Activated CD8-positive, alpha-beta memory T cell treated with anti-CD3 and anti-CD28 coated beads, Interleukin-2, amount 50 U/mL, for 24 hours (primary cell): ENCODE results near the gene AHDC1.

ENCODE experiments used
- DNase-seq: peaks from one replicate; pipeline ENCODE4 v3.0.0-alpha.2; 2020; ENCODE audit errors: extremely low read depth

AHDC1 gene

DNA sequence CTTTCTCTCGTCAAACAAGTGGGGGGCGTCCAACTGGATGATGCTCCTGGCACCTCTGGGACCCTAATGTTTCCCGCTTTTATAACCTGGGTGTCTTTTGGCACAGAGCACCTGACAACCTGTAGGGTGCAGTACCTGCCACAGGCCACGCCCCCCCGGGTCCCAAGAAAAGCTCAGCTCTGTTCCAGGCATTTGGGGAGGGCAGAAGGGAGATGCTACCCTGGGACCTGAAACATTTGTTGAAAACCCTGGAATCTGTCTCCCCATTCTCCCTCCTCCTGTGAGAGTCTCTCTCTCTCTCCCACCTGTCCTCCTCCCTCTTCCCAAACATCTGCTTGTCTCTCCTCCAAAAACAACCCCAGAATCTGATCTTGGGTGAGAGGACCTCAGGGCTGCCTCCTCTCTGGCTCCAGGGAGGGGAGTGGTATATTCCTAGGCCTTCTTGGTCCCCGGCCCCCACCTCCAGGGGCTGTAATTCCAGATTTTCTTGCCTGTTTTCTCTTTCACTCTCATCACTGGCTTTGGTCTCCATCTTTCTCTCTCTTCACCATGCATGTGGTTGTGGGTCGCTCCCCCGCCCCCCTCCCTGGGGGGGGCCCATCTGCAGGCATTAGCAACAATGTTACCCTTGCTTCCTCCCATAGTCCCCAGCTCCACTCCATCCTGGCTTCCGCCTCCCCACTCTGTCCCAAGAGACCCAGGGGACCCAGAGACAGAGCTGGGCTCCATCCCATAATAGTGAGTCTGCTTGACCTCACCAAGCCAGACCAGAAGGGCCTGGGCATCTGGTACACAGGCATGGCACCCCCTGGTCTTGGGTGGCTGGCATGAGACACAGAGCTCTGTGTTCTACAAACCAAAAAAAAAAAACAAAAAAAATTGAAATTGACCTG lies 4.1 kb downstream of the AHDC1 start:
- DNase-seq = no peak

DNA sequence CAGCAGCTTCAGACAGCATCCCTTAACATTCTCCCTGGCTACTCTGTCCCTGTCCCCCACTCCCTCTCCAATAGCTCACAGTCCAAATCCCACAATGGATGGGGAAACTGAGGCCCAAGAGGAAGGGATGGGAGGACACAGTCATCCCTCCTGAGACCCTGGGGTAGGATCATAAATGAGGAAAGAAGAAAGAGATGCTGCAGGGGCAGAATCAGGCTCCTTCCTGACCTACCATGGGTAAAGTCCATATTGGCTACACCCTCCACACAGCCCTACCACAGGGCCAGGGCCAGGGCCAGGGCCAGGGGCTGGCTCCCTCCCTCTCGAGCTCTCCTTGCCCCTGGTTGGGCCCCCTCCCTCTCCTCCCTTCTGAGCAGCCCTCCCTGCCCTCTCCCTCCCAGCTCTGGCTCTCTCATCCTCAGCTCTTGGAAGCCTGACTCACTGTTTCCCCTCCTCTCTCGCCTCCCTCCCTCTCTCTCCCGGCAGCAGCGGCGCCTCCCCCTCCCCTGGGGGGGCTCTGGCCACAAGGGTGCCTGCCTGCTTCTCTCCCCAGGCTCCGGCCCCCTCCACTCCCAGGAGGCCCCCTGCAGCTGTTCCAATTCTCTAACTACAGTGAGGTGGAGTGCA lies 4.9 kb downstream of the AHDC1 start:
- no peak for DNase-seq

DNA sequence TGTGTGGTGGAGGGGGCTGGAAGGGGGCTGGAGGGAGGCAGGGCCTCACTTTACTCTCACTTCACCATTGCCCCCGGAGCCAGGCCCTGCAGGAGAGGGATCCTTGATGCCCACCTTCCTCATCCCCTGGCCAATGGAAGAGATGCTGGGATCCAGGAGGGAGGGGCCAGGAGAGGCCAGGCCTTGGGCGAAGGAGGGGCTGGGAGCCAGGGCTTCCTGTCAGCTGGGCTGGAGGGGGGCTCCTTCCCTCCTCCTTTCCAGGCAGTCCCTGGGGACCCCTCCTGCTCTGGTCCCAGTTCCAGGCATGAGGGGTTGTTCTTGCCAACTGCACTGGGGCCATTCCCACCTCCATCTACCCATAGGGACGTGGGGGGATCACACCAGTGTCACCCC lies 5.7 kb downstream of the AHDC1 start:
- no peak for DNase-seq

DNA sequence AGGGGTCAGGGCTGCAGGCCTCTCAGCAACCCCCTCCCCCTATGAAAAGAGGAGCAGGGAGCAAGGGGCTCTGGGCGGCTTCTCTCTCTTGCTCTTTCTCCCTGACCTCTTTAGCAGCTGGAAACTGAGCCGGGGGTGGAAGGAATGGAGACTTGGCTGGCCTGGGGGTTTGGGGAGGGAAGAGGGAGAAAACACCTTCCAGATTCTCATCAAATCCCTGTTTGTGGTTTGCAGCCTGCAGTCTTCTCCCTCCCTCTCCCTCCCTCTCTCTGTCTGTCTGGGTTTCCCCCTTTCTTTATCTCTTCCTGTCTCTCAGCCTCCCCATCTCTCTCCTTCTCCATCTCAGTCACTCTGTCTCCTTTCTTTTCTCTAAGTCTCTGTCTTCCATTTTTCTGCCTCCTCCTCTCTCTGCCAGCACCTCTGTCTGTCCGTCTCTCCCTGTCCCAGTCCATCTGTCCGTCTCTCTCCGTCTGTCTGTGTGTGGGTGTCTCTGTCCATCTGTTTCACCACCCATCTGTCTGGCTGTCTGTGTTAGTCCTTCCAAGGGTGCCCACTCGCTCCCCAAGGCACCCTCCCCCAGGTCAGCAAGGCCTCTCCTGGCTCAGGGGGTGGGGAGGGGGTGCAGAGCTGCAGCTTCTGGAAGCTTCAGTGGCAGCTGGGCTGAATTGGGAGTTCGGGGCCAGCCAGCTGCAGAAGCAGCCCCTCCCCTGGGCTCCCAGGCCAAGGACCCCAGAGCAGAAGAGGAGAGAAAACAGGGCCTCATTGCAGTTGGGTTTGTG lies 6.2 kb downstream of the AHDC1 start:
- DNase-seq = no peak

DNA sequence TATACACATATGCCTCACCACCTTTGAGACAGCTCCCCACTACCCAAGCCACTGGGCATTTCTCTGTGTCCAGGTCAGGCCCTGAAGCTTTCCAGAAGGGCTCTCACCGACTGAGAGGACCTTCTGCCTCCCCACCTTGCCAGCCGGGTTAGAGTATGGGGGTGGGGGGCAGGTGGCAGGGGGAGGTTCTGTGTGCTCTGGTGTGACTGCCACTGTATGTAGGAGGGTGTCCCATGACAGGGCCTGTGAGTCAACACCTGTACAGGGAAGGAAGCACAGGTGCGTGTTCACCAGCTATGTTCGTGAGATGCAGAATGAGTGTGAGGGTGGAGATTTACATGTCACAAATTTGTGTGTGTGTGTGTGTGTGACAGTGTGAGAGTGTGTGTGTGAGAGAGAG lies 7.0 kb downstream of the AHDC1 start:
- no peak for DNase-seq

DNA sequence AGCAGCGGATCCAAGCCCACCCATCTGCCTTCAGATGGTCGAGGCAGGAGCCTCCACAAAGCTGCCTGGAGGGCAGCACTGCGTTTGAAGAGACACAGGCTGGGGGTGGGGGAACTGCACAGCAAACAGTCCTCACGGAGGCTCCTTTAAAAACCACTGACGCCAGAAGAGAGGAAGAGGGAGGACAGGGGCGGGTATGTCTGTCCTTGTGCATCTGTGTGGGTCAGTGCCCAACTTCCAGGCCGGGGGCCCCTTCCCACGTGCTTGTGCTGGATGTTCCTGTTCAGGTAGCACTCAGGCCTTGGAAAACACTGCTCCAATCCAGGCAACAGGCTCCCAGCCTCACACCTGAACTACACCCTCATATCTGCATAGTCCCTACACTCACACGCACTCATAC lies 7.7 kb downstream of the AHDC1 start:
- no peak for DNase-seq

DNA sequence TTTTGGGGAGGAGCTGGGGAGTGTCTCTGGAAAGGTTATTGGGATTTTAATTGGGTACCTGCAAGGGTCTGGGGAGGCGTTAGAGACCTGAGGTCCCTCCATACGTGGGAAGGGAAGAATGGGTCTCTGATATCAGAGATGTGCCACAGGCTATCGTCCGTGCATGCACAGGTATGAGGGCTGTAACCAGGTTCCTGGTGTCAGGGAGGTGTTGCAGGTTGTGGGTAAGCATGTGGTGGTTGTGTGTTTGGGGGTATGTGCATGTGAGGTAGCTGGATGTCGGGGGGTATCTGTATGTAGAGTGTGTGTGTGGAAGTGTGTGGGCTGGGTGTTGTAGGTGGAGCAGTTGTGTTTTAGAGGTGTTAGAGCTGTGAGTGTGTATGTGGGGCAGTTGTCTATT lies 8.3 kb downstream of the AHDC1 start:
- DNase-seq = no peak

DNA sequence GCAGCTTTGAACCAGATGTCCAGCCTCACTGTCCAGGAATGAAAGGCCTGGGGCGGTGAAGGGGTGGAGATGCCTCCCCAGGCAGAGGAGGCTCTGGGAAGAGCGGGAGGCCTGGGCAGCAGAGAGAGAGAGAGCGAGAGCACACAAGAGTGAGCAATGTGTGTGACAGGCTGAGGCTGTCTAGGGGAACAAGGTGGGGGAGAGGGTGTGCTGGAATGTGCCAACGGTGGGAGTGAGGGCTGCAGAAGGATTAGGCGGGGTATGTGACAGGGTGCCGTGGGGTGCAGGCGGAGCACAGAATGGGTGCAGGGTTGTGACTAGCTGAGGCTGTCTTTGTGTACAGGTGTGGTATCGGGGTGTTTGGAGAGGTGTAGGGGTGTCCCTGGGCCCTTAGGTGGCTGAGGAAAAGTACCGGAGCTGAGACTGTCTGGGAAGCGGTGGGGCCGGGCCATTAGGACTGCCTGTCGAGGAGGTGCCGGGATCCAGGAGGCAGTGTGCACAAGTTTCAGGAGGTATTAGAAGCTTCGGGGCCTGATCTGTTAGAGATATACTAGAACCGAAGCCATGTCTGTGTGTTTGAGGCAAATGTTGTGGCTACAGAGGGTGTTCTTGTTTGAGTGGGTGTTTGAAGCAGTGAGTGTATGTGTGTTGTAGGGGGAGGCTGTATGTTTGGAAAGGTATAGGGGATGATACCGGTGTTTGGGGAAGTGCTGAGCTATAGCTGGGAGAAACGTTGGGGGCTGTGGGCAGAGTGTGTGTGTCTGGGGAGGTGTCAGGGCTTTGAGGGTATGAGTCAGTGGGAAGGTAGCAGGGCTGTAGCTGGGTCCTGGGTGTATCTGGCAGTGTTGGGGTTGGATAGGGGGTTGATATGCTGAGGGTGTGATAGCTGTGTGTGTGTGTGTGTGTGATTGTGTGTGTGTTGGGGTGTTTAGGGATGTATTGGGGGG lies 9.1 kb downstream of the AHDC1 start:
- DNase-seq = no peak

DNA sequence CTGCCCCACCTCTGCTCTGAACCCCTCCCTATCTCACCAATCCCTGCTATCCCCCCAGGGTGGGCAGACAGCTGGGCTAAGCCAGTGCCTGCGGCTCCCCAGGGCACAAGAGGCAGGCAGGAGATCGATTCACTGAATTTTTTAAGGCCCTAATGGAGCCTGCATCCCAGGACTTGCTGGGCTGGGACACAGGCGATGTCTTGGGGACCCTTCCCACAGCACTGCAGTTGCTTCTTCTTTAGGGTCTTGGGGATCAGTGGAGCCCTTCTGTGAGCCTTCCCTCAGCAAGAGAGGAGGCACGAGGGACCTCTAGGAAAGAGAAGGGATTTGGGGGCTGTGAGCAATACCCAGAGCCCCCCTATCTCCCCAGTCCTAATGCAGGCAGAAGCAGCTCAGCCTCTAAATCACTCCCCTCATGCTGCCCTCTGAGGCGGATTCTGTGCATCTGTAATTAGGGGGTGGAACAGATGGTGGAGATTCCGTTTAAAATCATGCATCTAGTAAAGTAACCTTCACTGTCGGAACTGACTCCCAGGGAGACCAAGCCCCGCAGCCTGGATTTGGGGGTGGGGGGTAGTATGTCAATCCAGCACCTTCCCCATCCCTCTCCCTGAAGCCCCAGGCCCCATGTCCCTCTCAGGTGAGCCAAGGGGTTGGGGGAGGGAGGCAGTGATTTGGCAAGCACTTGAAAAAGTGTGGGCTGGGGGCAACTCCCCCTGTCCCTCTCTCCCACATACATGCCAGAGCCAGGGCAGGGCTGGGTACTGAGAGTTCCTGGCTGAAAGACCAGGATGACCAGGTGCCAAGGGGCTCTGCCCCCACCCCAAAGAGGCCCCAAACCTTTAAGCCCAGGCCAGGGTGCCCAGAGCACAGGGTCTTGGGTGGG lies 10.0 kb downstream of the AHDC1 start:
- DNase-seq = no peak

DNA sequence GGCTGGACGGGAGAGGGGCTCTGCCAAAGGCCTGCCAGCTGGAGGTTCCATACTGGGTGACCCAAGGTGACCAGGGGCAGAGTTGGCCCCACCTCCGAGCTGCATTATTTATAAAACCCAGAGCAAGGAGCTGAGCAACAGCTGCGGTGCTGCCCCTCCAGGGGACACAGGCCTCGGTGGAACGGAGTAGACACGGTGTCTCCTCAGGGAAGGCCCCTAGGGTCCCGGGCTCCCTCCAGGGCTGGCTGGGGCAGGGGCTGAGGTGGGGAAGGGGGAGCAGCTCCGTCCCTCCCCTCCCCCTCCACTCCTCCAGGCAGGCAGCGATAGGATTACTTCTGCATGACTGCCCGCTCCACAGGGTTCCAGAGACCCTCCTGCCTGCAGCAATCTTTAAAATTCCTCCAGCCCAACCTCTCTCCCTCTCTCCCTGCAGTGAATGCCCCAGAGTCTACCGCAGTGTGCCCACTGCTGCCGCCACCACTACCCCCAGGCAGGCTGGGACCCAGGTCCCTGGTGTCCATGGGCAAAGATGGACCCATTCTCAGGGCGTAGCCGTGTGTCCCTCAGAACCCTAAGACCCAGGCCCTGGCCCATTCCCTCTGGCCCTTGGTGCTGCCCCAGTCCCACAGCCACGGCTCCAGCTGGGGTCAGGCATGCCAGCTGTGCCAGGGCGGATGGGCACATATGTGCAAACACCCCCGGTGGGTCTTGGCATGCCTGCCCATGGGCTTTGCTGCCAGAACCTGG lies 10.8 kb downstream of the AHDC1 start:
- DNase-seq = no peak

DNA sequence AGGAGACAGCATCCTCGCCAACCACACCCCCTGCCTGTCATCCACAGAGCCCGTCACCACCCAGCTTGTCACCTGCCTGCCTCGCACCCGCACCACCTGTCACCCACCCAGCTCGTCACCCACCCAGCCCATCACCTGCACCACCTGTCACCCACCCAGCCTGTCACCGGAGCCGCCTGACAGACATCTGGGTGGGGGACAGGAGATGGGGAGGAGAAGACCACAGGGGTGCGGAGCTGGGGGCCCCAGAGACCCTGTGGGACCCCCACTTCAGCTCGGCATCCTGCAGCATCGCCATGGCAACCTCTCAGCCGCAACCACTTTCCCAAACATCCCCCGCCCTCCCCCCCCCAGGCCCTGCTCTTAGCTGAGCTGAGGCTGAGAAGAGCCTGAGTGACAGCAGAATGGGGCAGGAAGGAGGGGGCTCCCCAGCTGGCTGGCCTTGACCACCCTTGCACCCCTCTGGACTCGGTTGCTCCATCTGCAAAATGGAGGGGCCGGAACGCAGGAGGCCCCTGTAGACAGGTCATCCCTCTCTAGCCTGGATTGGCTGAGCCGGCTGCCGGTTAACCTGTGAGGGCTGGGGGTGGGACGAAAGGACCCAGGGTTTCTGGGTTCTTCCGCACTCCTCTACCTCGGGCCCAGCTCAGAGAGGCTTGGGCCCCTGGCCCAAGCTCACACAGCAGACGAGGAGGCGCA lies 11.6 kb downstream of the AHDC1 start:
- DNase-seq = no peak

DNA sequence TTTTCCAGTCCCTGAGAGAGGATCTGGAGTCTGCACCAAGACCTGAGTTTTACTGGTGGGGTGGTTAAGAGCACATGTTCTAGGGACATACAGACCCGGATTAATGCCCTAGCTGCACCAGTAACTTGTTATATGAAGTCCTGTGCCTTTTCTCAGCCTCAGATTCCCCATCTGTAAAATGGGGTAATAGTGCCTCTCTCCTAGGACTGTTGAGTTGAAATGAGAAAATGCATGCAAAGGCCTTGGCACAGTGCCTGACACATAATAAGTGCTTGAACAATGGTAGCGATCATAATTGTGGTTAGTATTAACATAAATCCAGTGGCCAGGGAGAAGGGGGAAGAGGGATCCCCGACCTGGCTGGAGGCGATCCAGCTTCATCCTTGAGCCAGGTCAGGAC lies 12.3 kb downstream of the AHDC1 start:
- no peak for DNase-seq

DNA sequence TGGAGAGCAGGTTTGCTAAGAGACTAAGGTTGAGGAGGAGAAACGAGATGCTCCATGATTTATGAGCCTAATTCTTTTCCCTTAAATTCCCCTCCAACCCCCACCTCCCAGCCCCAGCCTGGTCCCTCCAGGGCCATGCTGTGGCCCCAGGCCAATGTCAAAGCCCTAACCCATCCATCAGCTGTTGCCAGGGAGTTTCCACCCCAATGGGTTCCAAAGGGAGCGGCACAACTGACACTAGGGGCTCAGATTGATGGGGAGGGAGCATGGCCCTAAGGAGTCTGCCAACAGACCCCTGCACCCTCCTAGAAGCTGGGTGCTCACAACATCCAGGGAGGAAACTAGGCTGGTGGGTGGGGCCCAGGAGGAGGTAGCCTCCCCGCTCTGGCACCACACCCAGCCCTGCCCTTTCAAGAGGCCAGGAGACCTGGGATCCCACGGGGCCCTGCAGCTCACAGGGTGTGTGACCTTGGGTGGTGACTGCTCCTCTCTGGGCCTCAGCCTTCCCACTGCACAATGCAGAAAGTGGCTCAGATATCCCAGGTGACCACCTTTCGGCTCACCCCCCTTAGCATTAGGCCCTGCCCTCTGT lies 12.9 kb downstream of the AHDC1 start:
- no peak for DNase-seq

DNA sequence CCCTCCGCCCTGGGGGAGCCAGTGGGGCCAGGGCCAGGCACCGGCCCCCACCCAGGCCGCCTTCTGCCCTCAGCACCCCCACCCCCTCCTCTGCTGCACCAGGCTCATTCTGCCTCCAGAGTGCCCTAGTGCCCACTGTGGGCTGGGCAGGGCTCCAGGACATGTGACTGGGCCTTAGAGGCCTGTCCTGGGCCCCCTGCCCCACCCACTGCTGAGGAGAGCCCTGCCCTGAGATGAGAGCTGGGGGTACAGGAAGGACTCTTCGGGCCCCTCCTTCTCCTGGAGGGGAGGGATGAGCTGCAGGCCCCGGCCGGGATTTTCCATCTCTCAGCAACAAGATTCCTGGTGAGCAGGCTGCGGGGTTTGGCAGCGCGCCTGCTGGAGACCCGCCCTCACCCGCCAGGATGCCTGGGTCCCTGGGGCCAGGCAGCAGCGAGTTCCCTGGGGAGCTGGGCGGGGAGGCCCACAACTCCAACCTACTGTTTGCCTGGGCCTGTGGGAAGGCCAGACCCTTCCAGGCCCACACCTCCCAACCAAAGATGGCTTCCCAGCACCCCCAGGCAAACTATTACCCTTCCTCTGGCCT lies 14.0 kb downstream of the AHDC1 start:
- no peak for DNase-seq

DNA sequence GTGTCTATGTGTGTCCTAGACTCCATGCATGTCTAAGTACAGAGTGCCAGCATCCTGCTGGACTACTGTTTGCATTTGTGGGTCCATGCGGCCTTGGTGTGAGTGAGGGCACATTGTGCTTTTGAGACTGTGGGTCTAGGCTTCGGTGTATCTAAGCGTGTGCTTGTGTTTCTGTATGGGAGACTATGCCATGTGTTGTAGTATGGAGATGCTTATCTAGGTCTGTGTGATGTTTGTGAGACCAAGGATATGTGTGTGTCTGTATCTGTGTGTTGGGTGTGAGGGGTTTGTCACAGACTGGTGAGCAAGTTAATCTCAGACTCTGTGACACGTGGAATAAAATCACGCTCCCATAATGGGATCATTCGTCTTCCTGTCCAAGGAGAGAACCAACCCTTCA lies 14.5 kb downstream of the AHDC1 start:
- DNase-seq = no peak

DNA sequence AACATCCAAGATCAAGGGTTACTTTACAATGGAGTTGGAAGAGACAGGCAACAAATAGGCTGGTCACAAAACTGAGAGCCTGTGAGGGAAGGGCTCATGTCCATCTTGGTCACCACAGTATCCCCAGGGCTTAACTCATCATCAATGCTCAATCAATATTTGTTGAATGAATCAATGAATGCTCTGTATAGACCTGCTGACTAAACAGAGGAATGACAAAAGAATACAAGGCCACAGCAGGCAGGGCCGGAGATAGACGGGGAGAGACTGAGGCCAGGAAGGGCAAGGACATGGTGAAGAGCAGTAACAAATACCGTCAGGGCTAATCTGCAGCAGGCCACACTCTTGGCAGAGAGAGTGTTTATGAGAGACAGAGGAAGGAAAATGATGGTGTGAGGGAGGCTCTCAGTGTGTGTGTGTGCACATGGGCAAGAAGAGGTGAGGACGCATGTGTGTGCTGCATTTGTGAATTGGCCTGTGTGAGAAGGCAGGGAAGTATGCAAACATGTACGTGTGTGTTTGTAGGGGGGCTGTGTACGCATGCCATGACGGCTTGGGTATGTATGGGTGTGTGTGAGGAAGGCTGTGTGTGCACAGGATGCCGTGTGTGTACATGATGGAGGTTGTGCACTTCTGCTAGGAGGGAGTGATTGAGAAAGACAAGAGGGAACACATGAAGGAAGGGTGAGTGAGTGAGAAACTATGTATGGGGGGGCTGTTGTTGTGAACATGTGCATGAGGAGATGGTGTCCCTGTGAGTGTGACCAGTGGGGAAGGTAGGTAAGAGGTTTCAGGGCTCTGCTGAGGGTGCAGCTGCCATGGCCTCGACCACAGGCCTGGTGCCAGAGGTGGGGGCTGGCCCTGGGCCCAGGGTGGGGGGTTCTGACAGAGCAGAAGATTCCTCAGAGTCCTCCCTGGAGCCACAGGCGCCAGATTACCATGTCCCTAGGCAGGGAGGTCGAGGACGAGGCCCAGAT lies 15.4 kb downstream of the AHDC1 start:
- DNase-seq = no peak

DNA sequence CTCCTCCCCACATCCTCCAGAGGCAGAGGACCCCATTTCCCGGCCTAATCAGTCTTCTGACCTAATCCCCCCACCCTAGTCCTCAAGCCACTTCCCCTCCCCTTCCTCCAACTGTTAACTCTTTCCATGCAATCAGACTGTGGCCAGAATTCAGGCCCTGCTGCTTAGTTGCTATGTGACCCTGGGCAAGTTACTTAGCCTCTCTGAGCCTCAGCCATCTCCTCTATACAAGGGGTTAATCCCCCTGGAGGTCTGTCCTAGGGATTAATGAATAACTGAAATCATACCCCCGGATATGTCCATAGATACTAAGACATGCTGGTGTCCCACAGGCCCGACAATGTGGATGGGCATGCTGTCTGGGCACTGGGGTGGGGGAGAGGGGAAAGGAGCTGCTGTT lies 18.3 kb downstream of the AHDC1 start:
- no peak for DNase-seq
